ENCODE measurements around the gene CGNL1.

CGNL1 gene

DNA sequence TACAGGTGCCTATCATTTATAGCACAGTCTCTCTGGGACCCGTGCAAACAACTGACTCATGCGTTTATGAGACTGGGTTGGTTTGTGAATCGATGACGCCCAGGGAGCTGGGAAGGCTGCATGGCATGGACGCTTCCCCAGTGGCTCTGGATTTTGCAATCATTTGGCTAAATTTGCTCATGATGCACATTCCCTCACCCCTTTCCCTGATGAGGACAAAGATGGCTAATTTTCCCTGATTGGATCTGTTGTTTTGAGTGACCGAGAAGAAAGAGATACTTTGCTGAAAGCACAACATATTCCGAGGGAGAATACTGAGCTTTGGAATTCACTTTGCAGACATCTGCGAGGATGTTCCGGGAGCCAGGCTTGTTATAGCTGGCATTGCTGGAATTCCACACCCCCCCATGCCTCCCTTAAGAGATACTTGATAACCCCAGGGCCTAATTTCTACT is 51.1 kb downstream of the CGNL1 start:
- DNase-seq: no peak

DNA sequence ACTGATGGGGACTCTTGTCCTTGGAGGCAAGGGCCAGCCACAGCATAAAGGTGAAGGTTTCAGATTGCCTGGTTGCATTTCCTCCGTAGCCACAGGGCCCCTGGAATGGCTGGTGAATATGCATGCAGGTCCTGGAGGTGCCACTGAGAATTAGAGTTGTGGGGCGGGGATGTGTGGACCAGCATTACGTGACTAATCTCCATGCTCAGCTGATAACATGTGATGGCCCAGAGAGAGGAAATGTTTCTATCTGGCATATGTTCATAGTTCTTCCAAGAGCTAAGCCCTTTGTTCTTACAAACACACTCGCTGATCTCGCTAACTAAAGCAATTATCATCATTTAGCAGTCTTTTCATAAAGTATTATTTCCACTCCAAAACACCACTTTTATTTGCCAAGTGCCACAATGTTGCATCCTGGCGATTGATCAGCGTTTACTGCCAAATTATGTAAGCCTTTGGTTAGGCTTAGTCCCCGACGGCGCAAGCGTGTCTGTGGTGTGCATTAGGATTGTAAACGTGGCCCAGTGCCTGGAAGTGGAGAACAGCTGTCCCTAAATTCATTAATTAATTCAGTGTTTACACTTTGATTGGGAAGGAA is 55.9 kb downstream of the CGNL1 start:
- DNase-seq: no peak

DNA sequence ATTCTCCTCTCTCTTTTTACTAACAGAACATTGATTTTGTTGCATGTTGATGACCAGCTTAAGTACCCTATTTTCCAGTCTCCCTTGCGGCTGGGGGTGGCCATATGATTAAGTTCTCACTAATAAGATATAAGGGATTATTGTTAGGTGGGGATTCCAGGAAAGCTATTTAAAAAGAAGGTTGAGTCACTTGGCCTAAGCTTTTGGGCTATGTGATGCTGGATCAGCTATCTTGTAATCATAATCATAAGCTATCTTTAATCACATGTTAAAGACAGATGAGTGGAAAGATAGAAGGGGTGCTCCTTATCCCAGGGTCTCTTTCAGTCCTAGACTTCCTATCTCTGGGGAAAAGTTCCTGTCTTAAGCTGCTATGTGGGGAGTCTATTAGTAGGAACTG is 59.9 kb downstream of the CGNL1 start:
- DNase-seq: no peak

DNA sequence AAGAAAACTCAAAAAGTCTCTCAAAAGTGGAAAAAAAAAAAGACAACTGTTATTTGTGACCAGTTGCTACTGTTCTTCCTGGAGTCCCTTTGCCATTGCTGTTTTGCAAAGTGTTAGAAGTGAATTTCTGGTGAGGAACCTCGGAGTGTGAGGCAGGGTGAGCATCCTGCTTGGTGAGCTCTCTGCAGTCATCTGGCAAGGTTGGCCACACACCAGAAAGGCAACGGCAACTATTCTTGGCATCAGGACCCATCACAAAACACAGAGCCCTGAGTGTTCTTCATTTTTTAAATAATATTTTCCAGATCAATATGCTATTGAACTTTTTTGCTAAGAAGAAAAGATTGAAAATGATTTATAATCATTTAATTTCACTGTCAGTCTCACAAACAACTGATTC is 60.7 kb downstream of the CGNL1 start:
- DNase-seq: no peak

DNA sequence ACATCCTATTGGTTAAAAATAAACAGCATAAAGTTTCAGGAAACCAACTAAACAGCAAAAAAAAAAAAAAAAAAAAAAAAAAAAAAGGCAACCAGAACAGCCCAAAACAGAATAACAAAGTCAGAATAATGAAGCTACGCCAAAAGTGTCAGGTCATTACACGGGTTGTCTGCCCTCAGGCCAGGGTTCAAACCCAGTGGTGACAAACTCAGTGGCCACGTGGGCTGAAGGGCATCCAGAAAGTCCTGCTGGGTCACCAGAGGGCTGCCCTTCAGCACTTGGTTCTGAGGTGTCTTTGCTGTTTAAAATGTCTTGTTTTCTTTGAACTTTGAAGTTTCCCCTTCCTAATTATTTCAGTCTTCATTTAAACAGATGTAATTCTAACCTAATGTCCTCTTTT is 61.3 kb downstream of the CGNL1 start:
- DNase-seq: no peak

DNA sequence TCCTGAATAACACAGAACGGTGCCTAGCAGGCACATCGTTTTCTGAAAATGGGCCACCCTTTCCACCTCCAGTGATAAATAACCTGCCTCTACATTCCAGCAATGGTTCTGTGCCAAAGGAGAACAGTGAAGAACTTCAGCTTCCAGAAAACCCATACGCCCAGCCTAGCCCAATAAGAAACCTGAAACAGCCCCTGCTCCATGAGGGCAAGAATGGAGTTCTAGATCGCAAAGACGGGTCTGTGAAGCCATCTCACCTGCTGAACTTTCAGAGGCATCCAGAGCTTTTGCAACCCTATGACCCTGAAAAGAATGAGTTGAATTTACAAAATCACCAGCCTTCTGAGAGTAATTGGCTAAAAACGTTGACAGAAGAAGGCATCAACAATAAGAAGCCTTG is 61.9 kb downstream of the CGNL1 start:
- no peak for DNase-seq

DNA sequence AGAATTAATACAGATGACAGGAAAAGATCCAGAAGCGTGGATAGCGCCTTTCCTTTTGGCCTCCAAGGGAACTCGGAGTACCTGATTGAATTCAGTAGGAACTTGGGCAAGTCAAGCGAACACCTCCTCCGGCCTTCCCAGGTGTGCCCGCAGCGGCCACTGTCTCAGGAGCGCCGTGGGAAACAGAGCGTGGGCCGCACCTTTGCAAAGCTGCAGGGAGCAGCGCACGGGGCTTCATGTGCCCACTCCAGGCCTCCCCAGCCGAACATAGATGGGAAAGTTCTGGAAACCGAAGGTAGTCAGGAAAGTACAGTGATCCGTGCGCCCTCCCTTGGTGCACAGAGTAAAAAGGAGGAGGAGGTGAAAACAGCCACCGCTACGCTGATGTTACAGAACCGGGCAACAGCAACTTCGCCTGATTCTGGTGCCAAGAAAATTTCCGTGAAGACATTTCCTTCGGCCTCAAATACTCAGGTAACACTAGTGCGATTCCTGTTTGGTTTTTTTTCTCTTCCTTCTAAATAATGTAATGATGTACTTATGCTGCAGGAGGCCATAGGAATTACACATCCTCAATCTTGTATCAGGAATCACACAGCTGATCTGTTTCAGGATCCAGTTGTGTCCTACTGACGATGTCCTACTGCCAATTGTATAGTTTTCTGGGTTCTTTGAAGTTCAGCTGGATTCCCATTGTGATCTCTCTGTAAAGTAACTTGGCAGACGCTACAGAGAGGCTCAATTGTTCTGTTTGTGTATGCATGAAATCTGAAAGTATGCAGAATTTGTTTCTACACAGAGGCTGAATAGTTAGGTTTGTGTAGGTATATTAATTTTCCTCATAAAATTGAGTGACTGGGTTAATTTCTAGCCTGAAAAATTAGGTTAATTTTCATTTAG is 63.1 kb downstream of the CGNL1 start:
- no peak for DNase-seq

DNA sequence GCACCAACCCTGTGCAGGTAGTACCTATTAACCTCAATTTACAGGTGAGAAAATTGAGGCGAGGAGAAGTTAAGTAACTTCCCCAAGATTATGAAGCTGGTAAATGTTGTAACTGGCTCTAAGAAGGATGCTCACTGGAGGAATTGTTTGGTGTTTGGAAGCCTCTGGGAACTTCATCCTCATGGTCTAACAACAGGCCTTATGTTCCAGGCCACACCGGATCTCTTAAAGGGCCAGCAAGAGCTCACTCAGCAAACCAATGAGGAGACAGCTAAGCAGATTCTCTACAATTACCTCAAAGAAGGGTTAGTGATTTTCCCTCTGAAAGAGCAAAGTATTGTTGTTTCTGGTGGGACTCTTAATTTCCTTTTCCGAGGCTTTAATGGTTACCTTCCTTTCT is 63.9 kb downstream of the CGNL1 start:
- no peak for DNase-seq

DNA sequence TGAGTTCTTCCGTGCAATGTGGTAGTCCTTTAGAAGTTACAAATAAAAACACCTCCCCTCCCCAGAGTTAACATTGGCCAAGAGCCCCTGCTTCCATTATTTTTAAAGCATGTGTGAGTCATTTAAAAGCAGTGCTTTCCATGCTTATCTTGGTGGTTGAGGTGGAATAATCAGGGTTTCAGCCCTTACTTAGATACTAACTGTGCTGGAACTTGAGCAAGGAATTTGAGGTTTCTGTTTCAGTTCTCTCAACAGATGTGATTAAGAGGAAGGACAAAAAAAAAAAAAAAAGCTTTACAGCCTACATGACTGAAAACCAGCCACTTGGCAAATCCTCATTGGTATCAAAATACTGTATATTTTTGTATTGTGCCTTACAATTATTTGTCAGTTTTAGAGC is 64.5 kb downstream of the CGNL1 start:
- peak; percentile 87 for DNase-seq

DNA sequence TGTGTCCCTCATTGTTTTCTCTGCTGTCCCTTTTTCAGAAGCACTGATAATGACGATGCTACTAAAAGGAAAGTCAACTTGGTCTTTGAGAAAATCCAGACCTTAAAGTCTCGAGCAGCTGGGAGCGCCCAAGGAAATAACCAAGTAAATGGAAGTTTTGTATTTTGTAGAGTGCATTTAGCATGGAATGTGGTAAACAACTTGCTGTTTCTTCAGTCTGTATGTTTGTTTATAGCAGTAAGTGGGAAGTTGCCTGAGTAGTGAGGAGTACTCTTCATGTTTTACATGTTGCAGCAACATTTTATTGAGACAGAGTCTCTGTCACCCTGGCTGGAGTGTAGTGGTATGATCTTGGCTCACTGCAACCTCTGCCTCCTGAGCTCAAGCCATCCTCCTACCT is 66.0 kb downstream of the CGNL1 start:
- no peak for DNase-seq

DNA sequence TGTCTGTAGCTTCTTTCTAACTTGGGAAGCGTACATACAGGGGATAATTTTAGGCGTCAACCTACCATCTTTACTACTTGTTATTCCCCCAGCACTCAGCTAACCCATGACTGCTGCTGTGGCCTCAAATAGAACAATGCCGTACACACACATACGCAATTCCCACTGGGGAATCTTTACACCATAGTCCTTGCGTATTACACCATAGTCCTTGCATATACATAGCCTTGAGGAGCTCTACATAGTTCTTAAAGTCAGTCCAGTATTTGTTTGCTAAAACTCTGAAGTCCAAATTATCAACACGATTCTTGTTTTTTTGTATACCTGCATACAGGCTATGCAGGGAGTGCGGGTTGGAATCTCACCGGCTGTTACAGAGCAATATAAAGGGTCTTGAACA is 67.2 kb downstream of the CGNL1 start:
- no peak for DNase-seq

DNA sequence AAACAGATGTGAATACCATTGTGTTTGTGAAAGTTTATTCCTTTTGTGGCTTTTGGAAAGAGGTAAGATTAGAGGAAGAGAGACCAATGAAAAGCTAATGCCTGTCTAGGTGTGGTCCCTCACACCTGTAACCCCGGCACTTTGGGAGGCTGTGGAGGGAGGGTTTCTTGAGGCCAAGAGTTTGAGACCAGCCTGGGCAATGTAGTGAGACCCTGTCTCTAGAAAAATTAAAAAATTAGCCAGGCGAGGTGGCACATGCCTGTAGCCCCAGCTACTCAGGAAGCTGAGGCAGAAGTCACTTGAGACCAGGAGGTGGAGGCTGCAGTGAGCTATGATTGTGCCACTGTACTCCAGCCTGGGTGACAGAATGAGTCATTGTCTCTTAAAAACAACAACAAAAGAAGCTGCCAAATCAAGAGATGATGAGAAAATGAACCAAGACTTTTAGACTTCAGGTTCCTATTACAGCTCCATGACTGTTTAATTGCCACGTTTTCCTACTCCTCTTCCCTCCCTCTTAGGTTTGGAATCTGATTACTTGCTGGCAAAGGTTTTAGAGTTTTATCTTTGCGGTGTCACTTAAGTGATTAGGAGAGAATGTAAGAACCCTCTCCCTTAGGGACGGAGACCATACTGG is 68.7 kb downstream of the CGNL1 start:
- DNase-seq: no peak

DNA sequence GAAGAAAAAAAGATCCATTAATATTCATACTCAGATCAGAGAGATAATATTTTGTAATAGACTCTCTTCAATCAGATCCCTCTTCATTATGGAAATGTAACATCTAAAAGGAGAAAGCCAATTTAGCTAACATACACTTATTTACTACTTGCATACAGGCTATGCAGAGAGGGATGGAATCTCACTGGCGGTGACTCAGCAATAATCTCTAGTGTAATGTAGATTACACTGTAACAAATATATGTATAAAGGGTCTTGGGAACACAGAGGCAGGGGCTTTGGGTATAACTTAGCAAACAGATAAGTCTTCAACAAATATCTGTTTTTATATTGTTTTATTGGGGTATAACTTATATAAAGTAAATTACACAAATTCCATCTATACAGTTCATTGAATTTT is 69.6 kb downstream of the CGNL1 start:
- DNase-seq: no peak

DNA sequence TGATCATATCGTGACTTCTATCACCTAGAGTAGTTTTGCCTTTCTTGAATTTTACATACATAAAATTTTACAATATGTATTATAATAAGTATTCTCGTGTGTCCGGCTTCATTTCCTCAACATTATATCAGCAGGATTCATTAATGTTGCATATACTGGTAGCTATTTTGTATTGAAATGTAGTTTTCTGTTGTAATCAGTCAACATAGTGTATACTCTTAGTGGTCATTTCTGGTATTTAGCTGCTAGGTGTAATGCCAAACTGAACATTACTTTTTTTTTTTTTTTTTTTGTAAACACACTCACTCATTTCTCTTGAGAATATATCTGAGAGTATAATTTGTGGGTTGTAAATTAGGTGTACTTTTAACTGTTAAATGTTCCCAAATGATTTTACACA is 70.1 kb downstream of the CGNL1 start:
- no peak for DNase-seq

DNA sequence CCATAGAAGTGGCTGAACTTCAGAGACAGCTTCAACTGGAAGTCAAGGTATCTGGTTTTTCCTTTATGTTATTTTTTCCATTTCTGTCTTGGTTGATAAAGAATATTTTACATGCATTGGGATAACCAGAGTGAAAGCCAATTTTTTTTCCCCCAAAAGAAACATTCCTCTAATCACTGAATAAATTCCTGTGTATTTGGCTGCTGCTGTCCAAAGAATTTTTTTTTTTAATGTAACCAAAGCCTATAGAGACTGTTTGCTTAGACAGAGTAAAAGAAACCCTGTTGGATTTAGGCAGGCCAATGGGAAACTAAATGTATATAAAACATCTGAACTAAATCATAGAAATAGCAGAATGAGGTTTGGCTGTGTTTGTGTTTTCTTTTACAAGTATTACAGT is 75.2 kb downstream of the CGNL1 start:
- no peak for DNase-seq

DNA sequence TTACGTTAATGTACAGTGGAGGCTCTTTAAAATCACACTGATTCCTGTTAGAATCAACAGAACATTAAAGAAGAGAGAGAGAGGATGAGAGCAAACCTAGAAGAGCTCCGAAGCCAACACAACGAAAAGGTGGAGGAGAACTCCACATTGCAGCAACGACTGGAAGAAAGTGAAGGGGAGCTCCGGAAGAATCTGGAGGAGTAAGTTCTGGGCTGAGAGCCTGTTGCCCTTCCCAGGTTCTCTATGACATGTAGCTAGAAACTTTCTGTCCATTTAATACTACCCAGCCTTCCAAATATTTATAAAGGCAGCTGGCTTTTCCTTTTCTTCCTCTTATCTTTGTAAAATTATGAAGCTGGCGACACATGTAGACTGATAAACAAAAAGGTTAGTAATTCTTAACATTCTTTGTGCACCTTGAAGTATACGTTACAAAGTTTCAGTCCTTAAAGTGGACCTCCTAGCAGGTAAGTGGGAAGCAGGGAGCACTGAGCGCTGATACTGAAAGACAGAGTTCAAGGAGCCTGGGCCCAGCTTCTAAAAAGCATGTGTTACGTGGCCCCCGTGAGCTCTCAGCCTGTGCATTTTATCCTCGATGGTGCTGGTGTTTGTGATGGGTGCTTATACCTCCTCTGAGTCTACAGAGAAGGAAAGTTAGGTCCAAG is 75.9 kb downstream of the CGNL1 start:
- DNase-seq: no peak

DNA sequence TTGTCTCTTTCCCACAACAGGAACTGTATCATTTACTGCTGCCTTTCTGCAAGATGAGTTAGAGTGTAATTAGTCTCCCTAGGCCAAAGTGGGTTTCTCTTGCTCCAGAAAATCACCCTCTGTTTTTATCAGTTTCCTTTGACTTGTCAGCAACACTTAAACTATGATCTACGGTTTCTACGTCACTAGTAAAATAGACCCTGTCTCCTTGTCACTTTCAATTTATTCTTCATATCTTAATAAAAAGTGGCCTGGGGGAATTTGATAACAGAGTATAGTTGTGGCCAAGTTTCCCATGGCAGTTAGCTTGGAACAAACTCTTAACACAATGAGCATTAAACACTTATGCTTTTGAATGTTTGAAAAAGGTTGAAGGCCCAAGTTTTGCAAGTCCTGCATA is 79.6 kb downstream of the CGNL1 start:
- DNase-seq: no peak

DNA sequence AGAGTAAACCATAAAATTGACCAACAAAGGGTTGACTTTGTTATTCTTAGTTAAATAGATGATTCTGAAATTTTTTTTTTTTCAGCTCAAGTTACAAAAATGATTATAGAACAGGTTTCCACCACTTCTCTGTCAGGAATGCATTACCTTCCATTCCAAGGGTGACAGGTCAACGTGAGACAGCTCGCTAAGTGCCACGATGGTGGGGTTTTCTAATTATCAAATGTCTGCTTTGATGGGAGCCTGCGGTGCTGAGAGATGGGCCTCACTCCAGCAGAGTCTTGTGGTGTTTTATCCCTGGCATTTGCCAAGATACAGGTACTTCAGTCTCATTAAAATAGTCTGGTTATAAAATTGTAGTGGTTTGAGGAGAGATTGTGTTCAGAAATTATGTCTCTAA is 80.3 kb downstream of the CGNL1 start:
- DNase-seq: no peak

DNA sequence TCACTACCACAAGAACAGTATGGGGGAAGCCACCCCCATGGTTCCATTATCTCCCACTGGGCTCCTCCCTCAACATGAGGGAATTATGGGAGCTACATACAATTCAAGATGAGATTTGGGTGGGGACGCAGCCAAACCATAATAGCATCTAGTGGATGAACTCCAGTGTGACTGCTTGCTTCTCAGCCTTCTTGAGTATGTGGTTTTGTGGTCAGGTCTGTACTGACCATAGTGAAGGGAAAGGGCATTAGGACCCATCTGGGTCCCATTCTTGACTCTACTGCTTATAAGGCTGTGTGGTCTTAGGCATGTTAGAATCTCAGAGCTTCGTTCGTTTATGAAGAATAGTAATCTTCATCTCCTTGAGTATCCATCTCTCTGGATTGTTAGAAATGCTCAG is 81.4 kb downstream of the CGNL1 start:
- DNase-seq: no peak

DNA sequence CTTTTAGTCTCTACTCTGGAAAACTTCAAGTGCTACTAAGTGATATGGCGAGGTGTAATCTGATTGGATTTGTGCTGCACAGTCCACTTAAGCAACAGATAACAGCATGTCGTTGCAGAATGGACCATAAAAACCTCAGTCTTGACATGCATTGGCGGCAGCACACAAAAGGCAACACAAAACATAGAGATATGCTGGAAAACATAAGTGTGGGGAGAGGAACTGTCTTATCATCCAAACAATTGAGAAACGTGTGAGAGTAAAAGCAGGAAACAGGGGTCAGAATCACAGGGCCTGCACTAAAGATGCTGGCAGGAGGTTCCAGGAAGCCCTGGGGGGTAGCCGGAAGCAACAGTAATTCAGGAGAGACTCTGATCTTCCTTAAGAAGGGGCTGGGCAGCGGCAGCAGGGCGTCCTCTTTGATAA is 82.1 kb downstream of the CGNL1 start:
- no peak for DNase-seq

DNA sequence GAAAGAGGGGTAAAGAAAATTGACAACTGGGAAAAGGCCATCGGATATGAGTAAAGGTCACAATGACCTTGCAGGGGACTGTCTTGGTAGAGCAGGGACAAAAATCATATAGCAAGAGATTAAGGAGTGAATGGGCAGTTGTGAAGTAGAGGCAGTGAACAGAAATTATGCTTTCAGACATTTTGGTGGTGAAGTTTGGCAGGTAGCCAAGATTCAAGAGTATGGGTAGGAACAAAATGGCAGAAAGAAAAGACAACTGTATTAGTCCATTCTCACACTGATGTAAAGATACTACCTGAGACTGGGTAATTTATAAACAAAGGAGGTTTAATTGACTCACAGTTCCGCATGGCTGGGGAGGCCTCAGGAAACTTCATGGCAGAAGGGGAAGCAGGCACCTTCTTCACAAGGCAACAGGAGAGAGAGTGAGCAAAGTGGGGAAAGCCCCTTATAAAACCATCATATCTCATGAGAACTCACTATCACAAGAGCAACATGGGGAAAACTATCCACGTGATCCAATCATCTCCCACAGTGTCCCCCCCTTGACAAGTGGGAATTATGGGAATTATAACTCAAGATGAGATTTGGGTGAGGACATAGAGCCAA is 84.0 kb downstream of the CGNL1 start:
- no peak for DNase-seq

DNA sequence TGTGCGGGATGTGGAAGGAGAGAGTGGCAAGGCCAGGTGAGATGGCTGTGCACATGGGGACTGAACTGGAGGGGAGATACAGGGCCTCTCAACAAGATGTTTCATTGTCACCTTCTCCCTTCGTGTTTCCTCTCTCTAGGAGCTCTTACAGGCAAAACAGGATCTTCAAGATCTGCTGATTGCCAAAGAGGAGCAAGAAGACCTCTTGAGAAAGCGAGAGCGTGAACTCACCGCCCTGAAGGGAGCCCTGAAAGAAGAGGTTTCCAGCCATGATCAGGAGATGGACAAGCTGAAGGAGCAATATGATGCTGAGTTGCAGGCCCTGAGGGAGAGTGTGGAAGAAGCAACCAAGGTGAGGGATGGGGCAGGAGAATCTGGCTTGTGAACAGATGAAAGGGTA is 85.2 kb downstream of the CGNL1 start:
- no peak for DNase-seq

DNA sequence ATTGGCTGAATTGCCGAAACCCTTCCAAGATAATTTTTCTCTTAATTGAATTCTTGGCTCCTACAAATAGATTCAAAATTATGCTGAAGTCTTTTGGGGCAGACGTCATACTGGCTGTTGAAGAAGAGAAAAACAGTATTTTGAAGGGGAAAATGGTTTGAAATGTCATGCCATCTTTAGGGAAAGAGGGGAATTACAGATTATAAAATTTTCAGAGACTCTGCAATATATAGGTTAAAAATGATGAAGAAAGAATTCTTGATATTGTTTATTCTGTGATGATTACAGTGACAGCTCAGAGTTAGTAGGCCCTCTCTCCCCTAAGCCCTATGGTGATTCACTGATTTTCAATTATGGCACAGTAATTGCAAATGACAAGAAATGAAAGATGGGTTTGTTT is 86.1 kb downstream of the CGNL1 start:
- no peak for DNase-seq
